Measurements from ENCODE around the gene ZNF341.
"Not testable (repeated sequence)": the region's sequence is repeated elsewhere in the genome, so short reads cannot be mapped to it uniquely, and the experiment has no call there.

Gene ZNF341

DNA sequence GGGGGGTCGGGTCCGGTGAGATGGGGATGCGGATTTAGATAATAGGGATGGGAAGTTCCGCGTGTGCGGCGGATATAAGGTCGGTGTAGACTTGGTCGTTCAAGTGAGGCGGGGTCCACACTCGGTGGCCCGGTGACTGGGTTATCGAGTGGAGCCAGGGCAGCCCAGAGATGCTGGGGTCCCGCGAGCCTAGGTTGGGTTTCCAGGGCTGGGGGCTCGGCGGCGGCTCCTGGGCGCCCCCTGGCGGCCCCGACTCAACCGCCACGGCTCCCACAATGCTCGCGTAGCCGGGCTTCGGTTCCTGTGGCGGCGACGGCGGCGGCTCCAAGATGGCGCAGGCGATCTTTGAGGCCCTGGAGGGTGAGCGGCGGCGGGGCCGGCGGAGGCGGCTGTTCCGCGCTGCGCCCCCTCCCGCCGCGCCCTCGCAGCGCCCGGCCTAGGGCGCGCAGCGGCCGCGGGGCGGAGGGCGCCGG is at the start of gene ZNF341:
Gene ZNF341, plus strand, starts transcription at position 304 of the 473 bp plus-strand sequence. Its CDS starts 26 bp downstream, at position 330.
- peak; percentile 71 to 95 (median 78) for DNase-seq

GRCh38 chr20:33684533-33685327 is 47.1 kb upstream of the ZNF341 start:
- DNase-seq = no peak

GRCh38 chr20:33685328-33686099 is 46.3 kb upstream of the ZNF341 start:
- DNase-seq = no peak

- peak; percentile 77 to 91 (median 86) for DNase-seq
Measured at GRCh38 chr20:33686100-33686983, 45.5 kb upstream of the ZNF341 start, which contains the start of gene E2F1. E2F1 (minus strand) TSS chr20:33686385; CDS start chr20:33686264, 121 bp downstream.

GRCh38 chr20:33686984-33687366 is 44.8 kb upstream of the ZNF341 start:
- no peak for DNase-seq

DNA sequence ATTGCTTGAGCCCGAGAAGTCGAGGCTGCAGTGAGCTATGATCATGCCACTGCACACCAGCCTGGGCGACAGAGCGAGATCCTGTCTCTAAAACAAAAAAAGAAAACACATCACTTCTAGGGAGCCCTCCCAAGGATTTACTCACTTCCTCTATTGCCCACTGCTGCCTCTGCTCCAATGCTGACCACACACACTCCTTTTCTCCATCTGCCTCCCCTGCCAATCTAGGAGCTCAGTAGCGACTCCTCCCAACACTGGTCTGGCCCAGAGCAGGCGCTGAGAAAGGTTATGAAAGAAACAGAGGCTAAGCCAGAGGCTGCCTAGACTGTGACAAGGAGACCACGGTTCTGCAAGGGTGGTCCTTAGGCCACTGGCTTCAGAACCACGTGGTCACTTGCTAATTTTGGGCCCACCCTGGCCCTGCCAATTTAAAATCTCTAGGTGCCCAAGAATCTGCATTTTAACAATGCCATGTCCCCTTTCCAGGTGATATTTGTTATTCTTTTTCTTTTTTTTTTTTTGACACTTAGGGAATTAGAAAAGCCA is 44.4 kb upstream of the ZNF341 start:
- no peak for DNase-seq

DNA sequence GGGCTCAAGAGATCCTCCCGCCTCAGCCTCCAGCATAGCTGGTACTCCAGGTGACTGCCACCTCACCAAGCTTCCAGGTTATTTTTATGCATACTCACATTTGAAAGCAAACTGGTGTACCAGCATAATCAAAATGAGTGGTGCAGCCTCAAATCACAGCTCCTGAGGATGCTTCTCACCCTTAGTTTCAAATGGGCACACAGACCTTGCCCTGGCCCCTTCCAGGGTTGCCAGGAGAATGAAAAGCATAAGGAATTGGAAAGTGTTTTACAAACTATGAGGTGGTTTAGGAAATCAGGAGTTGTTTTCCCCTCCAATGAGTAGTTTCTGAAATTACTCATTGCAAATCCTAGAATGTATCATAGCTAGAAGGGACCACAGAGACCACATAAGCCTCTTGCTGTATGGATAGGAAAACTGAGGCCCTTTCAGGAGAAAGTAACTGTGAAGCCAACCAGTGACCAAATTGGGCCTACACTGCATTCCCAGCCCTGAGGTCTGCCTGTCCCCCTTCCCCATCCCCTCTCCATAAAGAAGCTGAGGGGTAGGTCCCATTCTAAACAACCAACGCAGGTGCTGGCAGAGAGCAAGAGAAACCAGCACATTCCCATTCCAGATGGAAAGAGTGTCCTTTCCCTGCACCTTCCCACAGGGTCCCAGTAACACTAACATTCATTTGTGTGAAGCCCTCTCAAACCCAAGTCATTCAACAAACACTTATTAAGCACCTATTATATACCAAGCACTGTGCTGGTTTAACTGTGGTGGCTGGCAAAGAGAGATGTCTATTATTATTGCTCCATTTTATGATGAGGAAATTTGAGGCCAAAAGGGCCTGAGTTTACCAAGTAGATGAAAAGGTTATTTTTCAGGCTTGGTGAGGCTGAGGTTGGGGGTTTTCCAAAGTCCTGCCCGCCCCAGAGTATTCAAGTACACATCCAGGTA is 43.5 kb upstream of the ZNF341 start:
- DNase-seq = no peak

- no peak for DNase-seq
Measured at GRCh38 chr20:33688938-33689424, 42.8 kb upstream of the ZNF341 start.

- no peak for DNase-seq
Measured at GRCh38 chr20:33689493-33689892, 42.3 kb upstream of the ZNF341 start.

GRCh38 chr20:33689973-33690372 is 41.8 kb upstream of the ZNF341 start:
- DNase-seq = peak in 2 of 4 experiments; percentile 37 to 47

GRCh38 chr20:33693289-33693688 is 38.5 kb upstream of the ZNF341 start:
- no peak for DNase-seq

DNA sequence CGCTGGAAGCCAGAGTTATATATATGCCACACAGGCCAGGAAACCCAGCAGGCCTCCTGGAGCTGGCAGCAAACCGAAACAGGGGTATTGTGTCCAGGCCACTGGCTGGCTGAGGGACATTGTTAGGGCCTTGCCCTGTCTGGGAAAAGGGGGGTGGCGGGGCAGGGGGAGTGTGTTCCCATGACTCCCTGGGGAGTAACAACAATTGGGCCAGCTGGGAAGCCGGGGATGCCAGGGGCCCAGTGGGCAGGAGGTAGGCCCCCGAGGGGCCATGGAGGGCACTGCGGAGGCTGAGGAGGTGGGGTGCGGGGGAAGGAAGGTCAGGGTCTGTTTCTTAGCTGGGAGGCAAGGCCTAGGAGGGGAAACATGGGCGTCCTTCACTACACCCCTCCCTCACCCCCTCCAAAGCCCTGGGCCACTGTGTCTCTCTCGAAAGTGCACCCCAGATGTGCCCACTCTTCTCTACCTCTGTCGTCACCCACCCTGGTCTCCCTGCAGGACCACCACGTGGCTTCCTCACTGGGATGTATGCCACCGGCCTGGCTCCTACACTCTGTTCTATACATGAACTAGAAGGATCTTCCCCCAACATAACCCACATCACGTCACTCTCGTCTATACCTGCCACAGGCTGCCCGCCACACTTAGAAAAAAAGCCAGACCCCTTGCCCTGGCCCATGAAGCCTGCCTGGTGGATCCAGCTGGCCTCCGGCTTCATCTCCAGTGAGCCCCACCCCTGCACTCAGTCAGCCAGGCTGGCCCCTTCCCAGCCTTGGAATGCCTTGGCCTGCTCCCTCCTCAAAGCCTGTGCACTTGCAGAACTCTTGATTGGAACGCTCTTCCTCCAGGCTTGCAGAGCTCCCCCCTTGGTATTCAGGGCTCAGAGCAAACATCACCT is 37.8 kb upstream of the ZNF341 start:
- DNase-seq = no peak

GRCh38 chr20:33694639-33695012 is 37.2 kb upstream of the ZNF341 start:
- DNase-seq = no peak

DNA sequence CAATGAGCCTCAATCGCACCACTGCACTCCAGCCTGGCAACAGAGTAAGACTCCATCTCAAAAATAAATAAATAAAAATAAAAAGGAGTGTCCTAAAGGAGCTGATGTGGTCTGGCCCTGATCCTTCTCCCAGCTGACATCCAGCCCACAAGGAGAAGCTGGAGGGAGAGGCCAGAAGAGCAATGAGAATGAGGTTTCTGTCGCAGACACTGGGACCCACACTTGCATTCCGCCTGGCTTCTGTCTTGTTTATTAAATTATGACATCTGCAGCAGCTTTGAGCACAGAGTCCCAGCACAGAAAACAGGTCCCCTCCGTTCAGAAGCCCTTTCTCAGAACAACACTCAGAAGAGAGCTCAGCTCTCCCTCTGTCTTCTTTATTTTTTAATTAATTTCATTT is 35.3 kb upstream of the ZNF341 start:
- DNase-seq = no peak

DNA sequence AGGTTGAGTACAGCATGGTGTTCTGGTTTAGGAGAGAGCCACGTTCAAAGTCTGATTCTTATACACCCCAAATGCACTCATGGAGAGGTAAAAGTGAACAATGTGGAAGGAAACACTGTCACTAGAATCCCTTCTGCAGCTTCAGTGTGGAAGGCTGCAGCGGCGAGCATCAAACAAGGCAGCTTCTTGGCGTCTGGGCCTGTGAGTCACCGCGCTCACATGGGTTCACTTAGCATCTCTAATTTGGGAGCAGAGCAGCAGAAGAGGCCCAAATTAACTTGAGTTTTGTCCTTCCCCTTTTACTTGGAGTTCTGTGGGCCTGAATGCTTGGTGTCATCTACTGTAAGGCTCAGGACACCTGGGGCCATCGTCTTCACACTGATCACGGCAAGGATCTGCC is 34.7 kb upstream of the ZNF341 start:
- no peak for DNase-seq

DNA sequence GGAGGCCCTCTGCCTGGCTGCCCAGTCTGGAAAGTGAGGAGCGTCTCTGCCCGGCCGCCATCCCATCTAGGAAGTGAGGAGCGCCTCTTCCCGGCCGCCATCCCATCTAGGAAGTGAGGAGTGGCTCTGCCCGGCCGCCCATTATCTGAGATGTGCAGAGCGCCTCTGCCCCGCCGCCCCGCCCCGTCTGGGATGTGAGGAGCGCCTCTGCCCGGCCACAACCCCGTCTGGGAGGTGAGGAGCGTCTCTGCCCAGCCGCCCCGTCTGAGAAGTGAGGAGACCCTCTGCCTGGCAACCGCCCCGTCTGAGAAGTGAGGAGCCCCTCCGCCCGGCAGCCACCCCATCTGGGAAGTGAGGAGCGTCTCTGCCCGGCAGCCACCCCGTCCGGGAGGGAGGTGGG is 32.8 kb upstream of the ZNF341 start:
- DNase-seq = not testable (repeated sequence)

- not testable (repeated sequence) for DNase-seq
Measured at GRCh38 chr20:33700696-33701441, 30.9 kb upstream of the ZNF341 start.

GRCh38 chr20:33701629-33702450 is 30.0 kb upstream of the ZNF341 start:
- no peak for DNase-seq

Data from activated naive CD4-positive, alpha-beta T cell (primary cell).